LNCaP clone FGC (cell line): ENCODE results near the gene SIRPA.

Source experiments
- DNase-seq: peaks from one replicate; pipeline ENCODE4 v3.0.0-alpha.2; 2011; ENCODE audit warnings: low read depth
- H3K4me3 ChIP-seq: 2 replicates; pipeline ENCODE4 v1.5.1; 2011; ENCODE audit warnings: mild to moderate bottlenecking, low read depth, low read length, control low read depth
- TF ChIP-seq, protein P1 (sequence below): IDR thresholded peaks from 2 replicates; pipeline ENCODE4 v1.5.1; 2012; ENCODE audit warnings: mild to moderate bottlenecking; ENCODE audit not compliant: control insufficient read depth, insufficient read depth; ENCODE audit errors: extremely low read depth

Gene SIRPA

DNA sequence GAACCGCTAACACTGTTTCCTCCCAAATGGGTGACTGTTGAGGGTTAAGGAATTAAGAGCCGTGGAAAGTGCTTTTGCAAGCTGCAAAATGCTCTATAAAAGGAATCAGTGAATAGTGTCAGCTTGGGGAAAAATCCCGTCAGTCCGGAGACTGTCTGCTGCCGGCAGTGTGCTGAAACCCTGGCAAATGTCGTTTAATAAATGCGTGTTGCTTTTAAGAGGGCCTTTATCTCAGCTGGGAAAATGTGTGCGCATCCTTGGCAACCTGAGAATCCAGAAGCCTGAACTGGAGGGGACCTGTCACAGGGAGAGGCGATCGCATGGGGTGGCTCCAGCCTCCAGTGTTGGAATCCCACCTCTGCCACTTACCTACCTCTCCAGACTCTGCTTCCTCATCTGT lies 9.8 kb downstream of the SIRPA start:
- H3K4me3 ChIP-seq = no peak overlapping the region
- TF ChIP-seq, protein P1, sequence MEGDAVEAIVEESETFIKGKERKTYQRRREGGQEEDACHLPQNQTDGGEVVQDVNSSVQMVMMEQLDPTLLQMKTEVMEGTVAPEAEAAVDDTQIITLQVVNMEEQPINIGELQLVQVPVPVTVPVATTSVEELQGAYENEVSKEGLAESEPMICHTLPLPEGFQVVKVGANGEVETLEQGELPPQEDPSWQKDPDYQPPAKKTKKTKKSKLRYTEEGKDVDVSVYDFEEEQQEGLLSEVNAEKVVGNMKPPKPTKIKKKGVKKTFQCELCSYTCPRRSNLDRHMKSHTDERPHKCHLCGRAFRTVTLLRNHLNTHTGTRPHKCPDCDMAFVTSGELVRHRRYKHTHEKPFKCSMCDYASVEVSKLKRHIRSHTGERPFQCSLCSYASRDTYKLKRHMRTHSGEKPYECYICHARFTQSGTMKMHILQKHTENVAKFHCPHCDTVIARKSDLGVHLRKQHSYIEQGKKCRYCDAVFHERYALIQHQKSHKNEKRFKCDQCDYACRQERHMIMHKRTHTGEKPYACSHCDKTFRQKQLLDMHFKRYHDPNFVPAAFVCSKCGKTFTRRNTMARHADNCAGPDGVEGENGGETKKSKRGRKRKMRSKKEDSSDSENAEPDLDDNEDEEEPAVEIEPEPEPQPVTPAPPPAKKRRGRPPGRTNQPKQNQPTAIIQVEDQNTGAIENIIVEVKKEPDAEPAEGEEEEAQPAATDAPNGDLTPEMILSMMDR = no peak
- DNase-seq = no peak

- TF ChIP-seq, protein P1 = no peak
- no peak for DNase-seq
- H3K4me3 ChIP-seq = no peak overlapping the region
These were observed 10.5 kb downstream of the SIRPA start for GRCh38 chr20:1905693-1906092.

GRCh38 chr20:1906361-1907051 lies 11.3 kb downstream of the SIRPA start:
- no peak overlapping the region for H3K4me3 ChIP-seq
- TF ChIP-seq, protein P1 = no peak
- DNase-seq = no peak

- no peak overlapping the region for H3K4me3 ChIP-seq
- TF ChIP-seq, protein P1 = no peak
- DNase-seq = no peak
These were observed 12.4 kb downstream of the SIRPA start for GRCh38 chr20:1907586-1907985.

DNA sequence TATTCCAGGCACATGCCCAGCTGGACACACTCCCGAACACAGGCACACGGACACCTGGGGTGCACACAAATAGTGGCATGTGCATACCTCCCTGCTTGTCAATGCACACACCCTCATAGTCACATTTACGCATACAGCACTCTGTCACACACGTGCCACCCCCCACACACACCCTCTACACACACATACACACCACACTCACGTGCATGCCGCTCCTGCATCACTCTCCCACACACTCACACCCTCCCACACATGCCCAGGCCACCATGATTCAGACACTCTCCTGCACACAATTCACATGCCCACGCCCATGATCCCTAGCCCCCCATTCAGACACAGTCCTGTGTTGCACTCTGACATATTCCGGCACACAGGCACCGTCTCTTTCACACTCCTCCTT lies 13.0 kb downstream of the SIRPA start:
- no peak overlapping the region for H3K4me3 ChIP-seq
- no peak for DNase-seq

GRCh38 chr20:1909097-1909496 lies 13.9 kb downstream of the SIRPA start:
- no peak for DNase-seq
- H3K4me3 ChIP-seq = no peak overlapping the region
- TF ChIP-seq, protein P1 = no peak

More for the DNA sequence above, 13.0 kb downstream of the SIRPA start:
- TF ChIP-seq, protein P1 = no peak

DNA sequence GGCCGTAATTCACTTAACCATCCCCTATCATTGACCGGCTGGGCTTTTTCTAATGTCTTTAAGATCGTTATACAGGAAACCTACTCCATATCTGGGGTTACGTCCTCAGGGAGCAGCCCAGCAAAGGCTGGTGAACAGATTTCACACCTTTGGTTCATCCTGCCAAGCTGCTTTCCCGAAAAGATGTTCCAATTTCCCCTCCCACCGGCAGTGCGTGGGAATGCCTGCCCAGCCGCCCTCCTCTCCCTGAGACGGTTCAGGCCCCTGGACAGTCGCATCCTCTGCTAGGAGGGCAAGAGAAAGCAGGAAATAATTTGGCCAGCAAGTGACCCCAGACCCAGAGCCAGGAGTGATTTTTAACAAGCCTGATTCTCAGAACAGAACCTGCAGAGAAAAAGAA lies 16.3 kb downstream of the SIRPA start:
- TF ChIP-seq, protein P1 = no peak
- H3K4me3 ChIP-seq = no peak overlapping the region
- no peak for DNase-seq
